Lower leg skin (tissue), 4 donors: ENCODE measurements around the gene ZNHIT1. TPM values are rescaled to one million over a fixed set of nuclear protein-coding genes. Genes with fewer than 3 reads are reported as not detected.
A peak's percentile ranks its signal among the peaks of the same experiment; 100 is the strongest.

Experiments used
- DNase-seq, 2 donors: peaks; one replicate each; pipeline ENCODE4 v3.0.0-alpha.2; 2019; ENCODE audit warnings: low spot score in 2 of 2
- H3K4me3 ChIP-seq: fragments of 200-600 bp; sonication (generic); 2 replicates; pipeline ENCODE4 v1.5.1; 2017; ENCODE audit warnings: mild to moderate bottlenecking, low read depth; ENCODE audit not compliant: poor library complexity, severe bottlenecking
- CTCF ChIP-seq, 3 donors: fragments of 450-650 bp; IDR thresholded peaks; one replicate each; pipeline ENCODE4 v1.5.1; 2016; ENCODE audit warnings: antibody characterized with exemption in 3 of 3, mild to moderate bottlenecking in 3 of 3, moderate library complexity in 2 of 3
- POLR2A ChIP-seq, 2 donors: fragments of 450-650 bp; IDR thresholded peaks; one replicate each; pipeline ENCODE4 v1.6.1; 2016 to 2017; ENCODE audit warnings: antibody characterized with exemption in 2 of 2, mild to moderate bottlenecking in 1 of 2, moderate library complexity in 1 of 2
- WGBS, 2 donors: methylation state at CpG; one replicate each; pipeline ENCODE4 v1.1.5; 2018; 5-methylcytosine and 5-hydroxymethylcytosine counted together
- intact Hi-C: fragments of 100-400 bp; cut with DNase I; formaldehyde crosslinking; loops from one replicate; pipeline ENCODE4 v1.15.0; 2023; ENCODE audit warnings: low total_unique reads
- total RNA-seq, 4 donors: library from RNA; depleted of rRNA; stranded (reverse); fragments of >200 nt; gene quantifications; one replicate each; pipeline ENCODE4 v1.1.0, GENCODE V29; 2016

The ZNHIT1 gene
- total RNA-seq, 4 donors from 2014 or later: 45.3 to 87.6 (median 72.3) TPM

- intact Hi-C loops: no loop called here
- DNase-seq: no peak
- TF ChIP-seq POLR2A (IDR thresholded peaks at IDR 0.05) (no peak), CTCF (IDR thresholded peaks at IDR 0.05) (no peak)
- WGBS, 2 donors: 3 to 6% methylated on average over 26 of the region's 26 CpGs
- H3K4me3 ChIP-seq: peak overlapping the region; percentile 80
Observed at GRCh38 chr7:101218236-101219125, 516 bp downstream of the ZNHIT1 start.

- no peak for TF ChIP-seq CTCF (IDR thresholded peaks at IDR 0.05)
- no peak for TF ChIP-seq POLR2A (IDR thresholded peaks at IDR 0.05)
- 87 to 88% methylated on average over 5 of the region's 5 CpGs for whole genome bisulfite sequencing, 2 donors
- H3K4me3 ChIP-seq: no peak overlapping the region
- no peak for DNase-seq
- intact Hi-C loops: no loop called here
Observed at GRCh38 chr7:101220295-101220694, 2.3 kb downstream of the ZNHIT1 start.

GRCh38 chr7:101222275-101222830 is 4.4 kb downstream of the ZNHIT1 start:
- TF ChIP-seq CTCF (IDR thresholded peaks at IDR 0.05) (no peak), POLR2A (IDR thresholded peaks at IDR 0.05) (no peak)
- intact Hi-C loops: no loop called here
- H3K4me3 ChIP-seq: no peak overlapping the region
- no peak for DNase-seq
- WGBS, 2 donors: 92% methylated on average over 27 of the region's 27 CpGs

- TF ChIP-seq CTCF (IDR thresholded peaks at IDR 0.05): no peak
- DNase-seq: no peak
- H3K4me3 ChIP-seq: no peak overlapping the region
- intact Hi-C loops: no loop called here
- 92 to 95% methylated on average over 15 of the region's 15 CpGs for WGBS, 2 donors
Observed at GRCh38 chr7:101223528-101223927, 5.6 kb downstream of the ZNHIT1 start.

GRCh38 chr7:101225650-101226049 is 7.7 kb downstream of the ZNHIT1 start:
- 93 to 94% methylated on average over 6 of the region's 6 CpGs for WGBS, 2 donors
- intact Hi-C loops: no loop called here
- DNase-seq: no peak
- TF ChIP-seq POLR2A (IDR thresholded peaks at IDR 0.05): no peak
- TF ChIP-seq CTCF (IDR thresholded peaks at IDR 0.05): no peak
- H3K4me3 ChIP-seq: no peak overlapping the region
